ENCODE data around the gene ZSWIM2.

ZSWIM2 gene

GRCh38 chr2:186853951-186854350 is 5.0 kb upstream of the ZSWIM2 start:
- no peak for DNase-seq (ENCODE audit: low spot score)
- TF ChIP-seq, protein P1, sequence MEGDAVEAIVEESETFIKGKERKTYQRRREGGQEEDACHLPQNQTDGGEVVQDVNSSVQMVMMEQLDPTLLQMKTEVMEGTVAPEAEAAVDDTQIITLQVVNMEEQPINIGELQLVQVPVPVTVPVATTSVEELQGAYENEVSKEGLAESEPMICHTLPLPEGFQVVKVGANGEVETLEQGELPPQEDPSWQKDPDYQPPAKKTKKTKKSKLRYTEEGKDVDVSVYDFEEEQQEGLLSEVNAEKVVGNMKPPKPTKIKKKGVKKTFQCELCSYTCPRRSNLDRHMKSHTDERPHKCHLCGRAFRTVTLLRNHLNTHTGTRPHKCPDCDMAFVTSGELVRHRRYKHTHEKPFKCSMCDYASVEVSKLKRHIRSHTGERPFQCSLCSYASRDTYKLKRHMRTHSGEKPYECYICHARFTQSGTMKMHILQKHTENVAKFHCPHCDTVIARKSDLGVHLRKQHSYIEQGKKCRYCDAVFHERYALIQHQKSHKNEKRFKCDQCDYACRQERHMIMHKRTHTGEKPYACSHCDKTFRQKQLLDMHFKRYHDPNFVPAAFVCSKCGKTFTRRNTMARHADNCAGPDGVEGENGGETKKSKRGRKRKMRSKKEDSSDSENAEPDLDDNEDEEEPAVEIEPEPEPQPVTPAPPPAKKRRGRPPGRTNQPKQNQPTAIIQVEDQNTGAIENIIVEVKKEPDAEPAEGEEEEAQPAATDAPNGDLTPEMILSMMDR (IDR thresholded peaks at IDR 0.05; ENCODE audit: borderline replicate concordance, control extremely low read depth, extremely low read depth, insufficient read depth, missing control alignments) = no peak
- in situ Hi-C loops (cut with MboI; ENCODE audit: low sequenced_read_pairs, unreplicated experiment) = no loop called here

DNA sequence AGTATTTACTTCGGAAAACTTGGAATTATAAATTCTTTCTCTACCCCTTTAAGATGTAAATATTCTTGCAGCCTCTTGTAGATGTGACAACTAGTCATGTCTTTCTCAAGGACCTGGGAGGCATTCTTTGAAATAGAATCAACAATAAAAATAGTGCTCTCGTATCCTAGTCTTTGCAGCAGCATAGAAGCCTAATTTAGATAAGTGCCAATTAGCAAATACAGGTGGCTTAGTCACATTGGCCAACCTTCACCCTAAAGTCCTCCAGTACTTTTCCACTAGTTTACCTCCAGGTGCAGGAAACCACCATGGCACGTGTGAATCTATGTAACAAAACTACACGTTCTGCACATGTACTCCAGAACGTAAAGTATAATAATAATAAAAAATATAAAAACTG is 3.5 kb upstream of the ZSWIM2 start:
- DNase-seq (ENCODE audit: low spot score) = no peak
- in situ Hi-C loops (cut with MboI; ENCODE audit: low sequenced_read_pairs, unreplicated experiment) = no loop called here

GRCh38 chr2:186842373-186842772 is 6.6 kb downstream of the ZSWIM2 start:
- DNase-seq (ENCODE audit: low spot score) = no peak
- in situ Hi-C loops (cut with MboI; ENCODE audit: low sequenced_read_pairs, unreplicated experiment) = no loop called here
- TF ChIP-seq, protein P1 (IDR thresholded peaks at IDR 0.05; ENCODE audit: borderline replicate concordance, control extremely low read depth, extremely low read depth, insufficient read depth, missing control alignments) = no peak

More for the DNA sequence above, 3.5 kb upstream of the ZSWIM2 start:
- TF ChIP-seq, protein P1 (IDR thresholded peaks at IDR 0.05; ENCODE audit: borderline replicate concordance, control extremely low read depth, extremely low read depth, insufficient read depth, missing control alignments) = no peak

GRCh38 chr2:186841940-186842339 is 7.0 kb downstream of the ZSWIM2 start:
- DNase-seq (ENCODE audit: low spot score) = no peak
- TF ChIP-seq, protein P1 (IDR thresholded peaks at IDR 0.05; ENCODE audit: borderline replicate concordance, control extremely low read depth, extremely low read depth, insufficient read depth, missing control alignments) = no peak
- in situ Hi-C loops (cut with MboI; ENCODE audit: low sequenced_read_pairs, unreplicated experiment) = no loop called here

DNA sequence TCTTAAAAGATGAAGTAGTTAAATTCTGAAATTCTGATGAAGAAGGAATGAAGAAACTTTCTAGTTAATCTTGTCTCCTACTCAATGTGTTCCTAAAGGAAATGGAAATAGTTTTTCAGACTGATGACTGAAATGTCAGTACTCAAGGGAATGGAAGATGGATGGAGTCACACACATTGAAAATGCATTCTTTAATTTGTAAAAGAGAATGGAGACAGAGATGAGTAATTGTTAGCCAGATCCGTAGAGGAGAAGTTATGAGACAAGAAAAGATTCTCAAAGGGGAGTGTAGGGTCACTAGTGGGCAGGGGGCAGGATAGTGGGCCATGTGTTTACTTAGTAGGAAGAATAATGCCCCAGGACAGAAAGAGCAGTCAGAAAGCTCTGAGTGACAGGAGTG is 13.3 kb downstream of the ZSWIM2 start:
- TF ChIP-seq, protein P1 (IDR thresholded peaks at IDR 0.05; ENCODE audit: borderline replicate concordance, control extremely low read depth, extremely low read depth, insufficient read depth, missing control alignments) = no peak
- DNase-seq (ENCODE audit: low spot score) = no peak
- in situ Hi-C loops (cut with MboI; ENCODE audit: low sequenced_read_pairs, unreplicated experiment) = no loop called here

DNA sequence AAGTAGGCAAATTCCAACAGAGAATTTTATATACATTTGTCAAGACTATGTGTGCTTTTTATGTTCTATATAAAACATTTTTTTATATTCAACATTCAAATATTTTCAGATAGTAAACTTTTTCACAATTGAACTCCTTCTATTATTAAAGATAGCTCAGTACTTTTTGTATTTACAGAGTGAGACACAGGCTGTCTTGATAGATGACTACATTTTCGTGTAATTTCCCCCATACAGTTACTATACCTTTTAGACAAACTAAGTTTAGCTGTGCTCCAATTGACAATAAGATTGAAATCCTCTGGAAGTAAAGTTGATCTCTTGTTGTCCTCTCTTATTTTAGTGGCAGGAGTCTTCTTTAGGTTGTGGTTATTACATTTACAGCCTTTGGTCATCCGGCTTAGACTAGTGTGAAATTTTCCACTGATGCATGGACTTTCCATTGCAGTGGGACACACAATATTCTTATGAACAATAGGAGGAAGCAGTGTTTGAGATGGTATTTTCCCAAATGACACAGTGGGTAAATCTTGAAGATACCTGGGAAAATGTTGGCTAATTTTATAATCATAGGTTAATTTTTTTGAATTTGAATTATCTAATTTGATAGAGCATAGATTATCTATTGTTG is 21.0 kb downstream of the ZSWIM2 start:
- TF ChIP-seq, protein P1 (IDR thresholded peaks at IDR 0.05; ENCODE audit: borderline replicate concordance, control extremely low read depth, extremely low read depth, insufficient read depth, missing control alignments) = no peak
- no peak for DNase-seq (ENCODE audit: low spot score)
- in situ Hi-C loops (cut with MboI; ENCODE audit: low sequenced_read_pairs, unreplicated experiment) = no loop called here

All from GM13976 (cell line).